CD4-positive, alpha-beta T cell treated with Interleukin-4 for 1 hour (primary cell): ENCODE measurements around the gene FREM2.

ENCODE experiments used
- DNase-seq, 2 donors: peaks; one replicate each; pipeline ENCODE4 v3.0.0-alpha.2; 2020 to 2022

The FREM2 gene

DNA sequence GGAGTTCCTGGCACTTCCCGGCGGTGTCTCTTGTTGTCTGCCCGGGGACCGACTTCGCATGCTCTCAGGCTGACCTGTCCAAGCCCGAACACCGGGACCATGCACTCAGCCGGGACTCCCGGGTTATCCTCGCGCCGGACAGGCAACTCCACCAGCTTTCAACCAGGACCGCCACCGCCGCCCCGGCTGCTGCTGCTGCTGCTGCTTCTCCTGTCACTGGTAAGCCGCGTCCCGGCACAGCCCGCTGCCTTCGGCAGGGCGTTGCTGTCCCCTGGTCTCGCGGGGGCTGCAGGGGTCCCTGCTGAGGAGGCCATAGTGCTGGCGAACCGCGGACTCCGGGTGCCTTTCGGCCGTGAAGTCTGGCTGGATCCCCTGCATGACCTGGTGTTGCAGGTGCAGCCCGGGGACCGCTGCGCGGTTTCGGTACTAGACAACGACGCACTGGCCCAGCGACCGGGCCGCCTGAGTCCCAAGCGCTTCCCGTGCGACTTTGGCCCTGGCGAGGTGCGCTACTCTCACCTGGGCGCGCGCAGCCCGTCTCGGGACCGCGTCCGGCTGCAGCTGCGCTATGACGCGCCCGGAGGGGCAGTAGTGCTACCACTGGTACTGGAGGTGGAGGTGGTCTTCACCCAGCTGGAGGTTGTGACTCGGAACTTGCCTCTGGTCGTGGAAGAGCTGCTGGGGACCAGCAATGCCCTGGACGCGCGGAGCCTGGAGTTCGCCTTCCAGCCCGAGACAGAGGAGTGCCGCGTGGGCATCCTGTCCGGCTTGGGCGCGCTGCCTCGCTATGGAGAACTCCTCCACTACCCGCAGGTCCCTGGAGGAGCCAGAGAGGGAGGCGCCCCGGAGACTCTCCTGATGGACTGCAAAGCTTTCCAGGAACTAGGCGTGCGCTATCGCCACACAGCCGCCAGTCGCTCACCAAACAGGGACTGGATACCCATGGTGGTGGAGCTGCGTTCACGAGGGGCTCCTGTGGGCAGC is 661 bp downstream of the FREM2 start:
- no peak for DNase-seq

DNA sequence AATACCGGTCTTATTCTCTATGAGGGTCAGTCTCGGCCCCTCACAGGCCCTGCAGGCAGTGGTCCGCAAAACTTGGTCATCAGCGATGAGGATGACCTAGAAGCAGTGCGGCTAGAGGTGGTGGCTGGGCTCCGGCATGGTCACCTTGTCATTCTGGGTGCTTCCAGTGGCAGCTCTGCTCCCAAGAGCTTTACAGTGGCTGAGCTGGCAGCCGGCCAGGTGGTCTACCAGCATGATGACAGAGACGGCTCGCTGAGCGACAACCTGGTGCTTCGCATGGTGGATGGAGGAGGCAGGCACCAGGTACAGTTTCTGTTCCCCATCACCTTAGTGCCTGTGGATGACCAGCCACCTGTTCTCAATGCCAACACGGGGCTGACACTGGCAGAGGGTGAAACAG is 1.8 kb downstream of the FREM2 start:
- DNase-seq = no peak

DNA sequence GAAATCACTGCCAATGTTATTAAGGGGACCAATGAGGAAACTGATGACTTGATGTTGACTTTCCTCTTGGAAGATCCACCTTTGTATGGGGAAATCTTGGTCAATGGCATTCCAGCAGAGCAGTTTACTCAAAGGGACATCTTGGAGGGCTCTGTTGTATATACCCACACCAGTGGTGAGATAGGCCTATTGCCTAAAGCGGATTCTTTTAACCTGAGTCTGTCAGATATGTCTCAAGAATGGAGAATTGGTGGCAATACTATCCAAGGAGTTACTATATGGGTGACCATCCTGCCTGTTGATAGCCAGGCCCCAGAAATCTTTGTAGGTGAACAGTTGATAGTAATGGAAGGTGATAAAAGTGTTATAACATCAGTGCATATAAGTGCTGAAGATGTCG is 3.4 kb downstream of the FREM2 start:
- DNase-seq = no peak

DNA sequence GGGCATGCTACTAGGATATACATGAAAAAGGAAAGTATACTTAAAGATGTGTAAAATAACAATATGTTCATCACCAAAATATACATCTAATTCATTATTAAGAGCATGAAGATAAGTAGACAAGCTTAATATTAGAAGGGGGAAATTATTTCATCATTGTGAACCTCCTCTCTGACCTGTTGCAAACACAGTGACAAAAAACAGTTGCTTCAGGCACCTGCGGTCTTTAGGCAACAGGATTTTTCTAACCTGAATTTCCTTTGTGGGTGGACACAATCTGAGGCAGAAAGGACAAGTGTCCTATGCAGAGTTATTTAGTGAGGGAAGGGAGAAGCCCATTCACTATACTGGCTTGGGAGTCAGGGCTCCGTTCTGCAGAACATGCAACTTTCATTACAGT is 6.3 kb downstream of the FREM2 start:
- DNase-seq = no peak

DNA sequence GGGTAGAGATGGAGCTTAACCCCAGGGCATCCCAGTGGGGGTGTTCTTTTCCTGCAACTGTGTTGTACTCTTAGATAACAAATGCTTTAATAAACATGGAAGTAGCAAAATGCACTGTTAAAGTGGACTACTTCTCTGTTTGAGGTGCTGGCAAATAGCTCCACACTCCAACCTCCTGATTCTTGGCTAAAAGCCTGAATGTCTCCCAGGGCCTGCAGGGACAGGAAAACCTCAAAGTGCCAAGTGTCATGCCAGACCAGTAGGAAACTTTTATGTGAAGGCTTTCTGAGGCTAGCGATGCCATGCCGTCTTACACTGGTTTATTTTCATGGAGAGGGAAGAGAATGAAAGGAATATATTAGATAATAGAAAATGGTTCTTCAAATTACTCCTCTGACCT is 6.8 kb downstream of the FREM2 start:
- no peak for DNase-seq

DNA sequence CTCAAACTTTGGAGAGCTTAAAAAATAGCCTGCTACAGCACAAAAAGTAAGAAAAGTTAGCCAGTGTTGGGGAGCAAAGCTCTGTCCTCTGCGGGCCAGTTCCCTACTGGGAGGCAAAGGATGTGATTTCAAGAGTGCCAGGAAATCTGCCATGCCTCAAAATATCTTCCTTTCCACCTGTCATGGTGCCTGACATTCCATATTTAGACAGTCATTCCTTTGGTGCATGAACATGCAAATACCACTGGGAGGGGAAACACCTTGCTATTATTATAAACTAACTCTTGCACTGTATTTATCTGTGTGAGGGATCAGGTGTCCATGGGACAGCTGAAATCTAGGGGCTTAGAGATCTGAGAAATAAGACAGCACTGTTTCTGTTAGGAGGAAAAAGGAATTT is 10.3 kb downstream of the FREM2 start:
- DNase-seq = no peak

DNA sequence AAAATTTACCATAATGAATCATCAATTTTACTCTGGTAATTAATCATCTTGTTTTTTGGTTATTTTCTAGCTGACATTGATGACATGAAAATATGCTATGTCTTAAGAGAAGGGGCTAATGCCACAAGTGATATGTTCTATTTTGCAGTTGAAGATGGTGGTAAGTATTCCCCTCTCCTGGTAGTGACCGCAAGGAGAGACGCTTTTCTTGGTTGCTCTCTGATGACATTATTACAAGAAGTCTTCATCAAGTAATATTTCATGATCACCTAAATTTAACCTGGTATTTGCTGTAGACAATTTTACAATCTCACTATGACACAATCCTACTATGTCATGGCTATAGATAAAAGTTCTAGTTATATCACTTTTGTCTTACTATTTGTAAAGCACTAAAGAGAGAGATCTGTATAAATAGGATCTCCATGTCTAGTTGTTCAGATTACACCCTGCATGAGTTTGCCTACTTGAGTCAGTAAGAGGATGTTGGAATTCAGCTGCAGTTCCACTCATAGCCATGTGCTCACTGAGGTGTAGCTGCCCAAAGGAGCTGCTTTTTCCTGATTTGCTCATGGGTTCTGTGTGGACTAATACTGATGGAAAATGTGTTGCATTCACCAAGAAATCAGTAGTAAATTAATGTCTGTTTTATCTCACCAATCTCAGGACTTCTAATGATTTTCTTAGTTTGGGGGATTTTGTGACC is 10.9 kb downstream of the FREM2 start:
- DNase-seq = no peak

DNA sequence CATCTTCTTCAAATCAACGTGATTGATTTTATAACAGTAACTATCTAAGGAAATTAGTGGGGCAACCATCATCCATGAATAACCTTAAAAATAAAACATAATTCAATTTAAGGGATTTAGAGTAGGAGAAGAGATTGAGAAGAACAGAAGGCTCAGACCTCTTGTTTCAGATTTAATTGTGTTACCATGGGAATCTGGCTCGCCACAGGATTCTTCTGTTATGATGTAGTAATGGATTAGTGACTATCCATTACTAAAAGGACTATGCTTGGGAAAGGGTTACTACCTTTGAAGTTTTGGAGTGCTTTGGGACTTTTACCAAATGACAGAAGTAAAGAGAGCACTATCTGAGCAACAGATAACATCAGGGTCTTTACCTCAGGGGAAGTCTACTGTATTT is 13.2 kb downstream of the FREM2 start:
- DNase-seq = no peak

DNA sequence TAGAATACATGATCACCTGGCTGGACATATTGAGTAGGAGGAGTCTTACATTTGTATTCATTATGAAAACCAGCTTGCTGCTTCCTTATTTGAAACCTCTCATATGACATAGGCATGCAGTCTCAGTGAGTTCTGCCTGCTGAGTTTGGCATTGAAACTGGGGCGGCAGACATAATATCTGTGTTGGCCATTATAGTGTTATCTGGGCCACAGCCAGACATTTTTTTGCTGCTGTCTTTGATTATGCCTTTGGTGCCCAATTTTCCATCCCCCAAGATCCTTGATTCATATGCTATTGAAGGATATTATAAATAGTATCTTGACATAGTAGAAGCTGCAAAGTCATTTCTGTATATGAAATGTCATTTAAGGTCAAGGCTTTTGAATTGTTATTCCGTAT is 15.8 kb downstream of the FREM2 start:
- no peak for DNase-seq

DNA sequence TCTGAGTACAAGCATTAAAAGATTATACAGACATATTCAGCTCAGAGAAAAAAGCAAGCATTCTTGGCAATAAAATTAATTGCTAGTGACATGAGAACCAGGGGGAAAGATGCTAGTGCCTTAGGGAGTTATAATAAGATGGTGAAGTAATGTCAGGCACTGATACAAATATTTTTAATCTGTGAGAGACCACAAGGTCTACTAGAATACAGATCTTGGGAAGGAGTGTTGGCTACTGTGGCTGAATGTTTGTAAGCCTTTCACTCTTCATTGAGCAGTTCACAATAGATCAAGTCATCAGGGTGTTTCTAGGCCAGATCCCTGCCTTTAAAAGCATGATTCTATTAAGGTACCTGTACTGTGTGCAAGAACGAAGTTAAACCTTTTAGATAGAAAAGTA is 16.4 kb downstream of the FREM2 start:
- DNase-seq = no peak

DNA sequence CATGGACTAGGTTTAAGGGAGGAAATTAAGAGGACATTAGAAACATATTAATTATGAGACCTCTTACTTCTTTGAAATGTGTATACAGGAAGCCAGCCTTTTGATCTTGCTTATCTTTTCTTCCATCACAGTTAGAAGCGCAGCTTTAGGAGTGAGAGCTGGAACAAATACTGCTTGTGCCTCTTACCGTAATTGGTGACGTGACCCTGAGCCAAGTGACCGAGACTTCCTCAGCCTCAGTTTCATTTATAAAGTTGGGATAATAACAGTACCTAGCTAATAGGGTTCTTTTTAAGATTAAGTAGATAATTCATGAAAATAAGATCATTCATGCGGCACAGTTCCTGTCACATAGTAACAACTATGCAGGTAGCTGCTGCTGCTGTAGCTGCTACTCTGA is 18.5 kb downstream of the FREM2 start:
- no peak for DNase-seq

DNA sequence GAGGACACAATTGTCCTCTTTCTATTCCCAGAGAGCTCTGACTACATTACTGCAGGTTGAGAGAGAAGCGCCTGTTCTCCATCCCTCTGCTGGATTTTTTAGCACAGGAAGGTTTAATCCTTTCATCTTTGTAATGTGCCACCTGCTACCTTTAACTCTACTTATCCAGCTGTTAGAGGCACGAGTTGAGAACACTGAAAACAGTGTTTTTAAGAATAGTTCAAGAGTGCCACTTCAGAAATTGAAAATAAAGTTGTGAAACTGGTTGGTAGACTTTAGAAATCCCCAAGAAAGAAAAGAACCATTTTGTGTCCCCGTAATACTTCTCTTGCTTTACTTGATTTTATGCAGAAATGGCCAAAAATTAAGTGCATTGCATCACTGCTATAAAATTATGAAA is 20.6 kb downstream of the FREM2 start:
- DNase-seq = no peak

DNA sequence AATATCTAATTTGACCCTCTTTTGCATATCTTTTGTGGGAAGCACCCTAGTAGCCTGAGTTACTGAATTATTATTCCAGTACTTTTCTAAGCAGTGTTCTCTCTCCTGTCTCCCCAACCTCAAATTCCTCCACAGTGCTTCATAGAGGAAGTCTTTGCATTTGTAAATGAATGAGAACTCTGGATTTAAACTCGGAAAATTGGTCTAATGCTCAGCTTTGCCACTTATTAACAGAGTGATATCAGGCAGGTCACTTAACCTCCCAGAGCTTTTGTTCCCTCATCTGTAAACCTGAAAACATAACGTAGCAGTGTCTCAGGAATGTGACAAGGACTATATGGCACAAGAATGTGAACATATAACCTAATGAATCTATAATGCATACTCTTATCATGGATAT is 26.2 kb downstream of the FREM2 start:
- DNase-seq = no peak

DNA sequence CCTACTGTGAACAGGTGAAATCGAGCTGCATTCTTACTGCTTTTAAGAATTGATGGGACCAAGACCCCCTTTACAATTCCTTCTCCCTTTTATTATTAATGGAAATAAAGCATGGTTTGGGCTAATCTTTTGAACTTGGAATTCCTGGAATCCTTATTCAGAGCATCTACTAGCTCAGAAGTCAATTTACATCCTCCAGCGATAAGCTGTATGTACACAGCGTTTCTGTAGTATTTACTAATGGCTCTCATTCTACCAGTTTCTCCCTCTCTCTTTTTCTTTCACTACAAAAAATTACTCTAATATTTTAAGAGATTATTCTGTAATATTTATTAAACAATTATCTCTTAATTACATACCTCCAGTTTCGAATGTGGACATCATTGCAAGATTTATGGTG is 31.5 kb downstream of the FREM2 start:
- no peak for DNase-seq

DNA sequence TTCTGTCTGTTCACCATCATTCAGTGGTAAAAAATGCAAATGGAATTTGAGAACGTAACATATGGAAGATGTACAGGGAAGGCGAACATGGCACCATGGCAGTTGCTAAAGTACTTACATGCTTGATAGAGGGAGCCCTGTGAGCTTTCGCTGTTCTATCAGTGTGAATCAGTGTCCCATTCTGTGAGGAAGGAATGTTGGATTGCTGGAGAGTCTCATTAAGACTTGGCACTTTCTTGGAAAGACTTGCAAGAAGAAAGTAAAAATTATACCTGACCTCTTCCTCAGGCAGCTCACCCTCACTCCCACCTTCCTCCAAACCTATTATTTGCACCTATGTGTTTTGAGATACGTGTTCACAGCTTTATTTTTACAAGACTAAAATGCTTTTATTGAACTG is 43.5 kb downstream of the FREM2 start:
- DNase-seq = no peak

DNA sequence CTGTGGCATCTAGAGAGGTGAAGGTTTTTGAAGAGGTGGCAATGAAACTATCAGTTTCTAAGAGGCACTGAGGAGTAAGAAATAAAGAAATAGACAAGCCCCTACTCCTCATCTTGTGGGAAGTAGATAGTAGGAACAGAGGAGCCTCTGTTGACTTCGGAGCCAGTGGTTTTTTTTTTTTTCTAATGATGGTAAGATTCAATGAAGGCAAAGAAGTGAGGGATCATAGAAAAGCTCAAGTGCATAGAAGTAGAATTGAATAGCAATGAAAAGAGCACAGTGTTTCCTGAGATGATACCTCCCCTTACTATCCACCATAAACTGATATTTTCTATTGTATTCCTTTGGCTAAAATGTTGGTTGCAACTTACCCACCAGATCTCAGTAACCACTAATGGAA is 46.3 kb downstream of the FREM2 start:
- DNase-seq = no peak

DNA sequence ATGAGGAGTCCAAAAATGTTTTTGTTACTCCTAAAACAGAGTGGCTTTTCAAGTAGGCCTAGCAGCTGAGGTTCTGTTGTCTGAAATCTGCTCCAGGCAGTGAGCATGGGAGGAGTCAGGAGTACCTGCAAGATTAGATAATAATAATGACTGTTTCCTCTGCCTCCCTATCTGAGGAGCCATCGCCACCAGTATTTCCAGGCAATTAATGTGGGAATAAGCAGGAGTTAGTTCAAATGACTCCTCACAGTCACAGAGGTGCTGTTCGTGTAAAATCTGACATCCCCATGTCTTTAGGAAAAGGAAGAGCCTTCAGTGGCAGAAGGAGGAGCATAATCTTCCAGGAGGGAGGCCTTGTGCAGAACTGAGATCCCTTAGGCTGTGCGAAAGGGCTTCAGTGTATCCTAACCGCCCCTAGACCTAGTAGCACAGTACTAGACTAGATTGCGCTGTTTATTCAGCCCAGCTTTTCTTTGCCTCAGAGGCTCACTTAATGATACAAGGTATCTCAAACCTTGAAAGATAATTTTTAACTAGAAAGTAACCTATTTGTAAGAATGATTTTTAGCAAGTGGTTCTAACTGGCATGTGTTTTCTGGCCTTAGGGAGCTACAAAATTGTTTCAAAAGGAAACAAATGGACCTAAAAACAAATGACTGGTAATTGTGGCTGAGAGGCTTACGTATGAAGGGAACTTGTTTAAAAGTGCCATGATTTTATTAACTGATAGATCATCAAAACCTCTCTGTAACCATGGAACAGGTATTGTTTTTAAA is 49.0 kb downstream of the FREM2 start:
- DNase-seq = no peak

DNA sequence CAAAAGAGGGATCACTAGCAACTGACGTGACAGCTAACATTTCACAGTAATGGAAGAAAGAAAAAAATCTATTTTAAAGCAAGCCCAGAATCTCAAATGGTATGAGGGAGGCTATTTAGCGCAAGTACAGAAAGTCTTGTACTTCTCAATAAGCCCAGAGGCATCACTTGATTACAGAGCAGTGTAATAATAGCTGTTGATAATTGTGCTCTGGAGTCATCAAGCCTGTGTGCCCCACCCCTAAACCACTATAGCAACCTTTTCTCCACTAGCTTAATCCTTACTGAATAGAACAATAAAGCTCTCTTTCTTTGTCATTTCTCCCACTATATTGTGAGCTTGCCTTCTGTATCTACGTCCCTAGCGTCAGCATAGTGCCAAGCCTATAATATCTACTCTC is 56.6 kb downstream of the FREM2 start:
- DNase-seq = no peak

DNA sequence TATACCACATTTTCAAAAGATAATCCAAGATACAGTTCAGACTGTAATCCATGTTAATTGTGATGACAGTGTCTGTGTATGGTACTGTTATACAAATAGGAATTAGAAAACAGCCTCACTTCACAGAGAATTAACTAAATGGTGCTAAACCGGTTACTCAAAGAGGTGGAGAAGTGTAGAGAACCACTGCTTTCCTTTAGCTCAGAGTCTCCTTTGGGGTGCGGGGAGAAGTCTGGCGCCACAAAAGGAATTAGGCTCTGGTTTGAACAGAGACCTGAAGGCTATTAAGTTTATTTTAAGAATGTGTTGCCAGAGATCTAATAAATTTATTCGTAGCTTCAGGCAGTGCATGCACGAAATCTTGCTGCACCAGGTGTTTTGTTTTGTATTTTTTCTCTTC is 65.8 kb downstream of the FREM2 start:
- no peak for DNase-seq

DNA sequence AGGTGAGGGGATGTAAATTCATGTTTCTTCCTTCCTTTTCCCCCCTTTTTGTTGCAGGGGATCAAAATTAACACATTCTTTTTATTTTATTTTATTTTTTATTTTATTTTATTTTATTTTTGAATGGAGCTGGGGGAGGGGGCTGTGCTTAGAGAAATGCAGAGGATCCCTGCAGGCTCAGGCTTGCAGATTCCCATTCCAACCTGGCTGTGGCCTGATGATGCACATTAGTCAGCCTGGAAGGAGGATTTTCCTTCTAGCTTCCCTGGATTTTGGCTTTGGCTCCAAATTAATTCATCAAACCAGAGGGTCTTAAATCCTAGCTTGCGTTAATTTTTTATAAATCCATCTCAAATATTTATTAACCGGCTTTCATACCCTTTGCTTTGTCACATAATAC is 67.0 kb downstream of the FREM2 start:
- no peak for DNase-seq

DNA sequence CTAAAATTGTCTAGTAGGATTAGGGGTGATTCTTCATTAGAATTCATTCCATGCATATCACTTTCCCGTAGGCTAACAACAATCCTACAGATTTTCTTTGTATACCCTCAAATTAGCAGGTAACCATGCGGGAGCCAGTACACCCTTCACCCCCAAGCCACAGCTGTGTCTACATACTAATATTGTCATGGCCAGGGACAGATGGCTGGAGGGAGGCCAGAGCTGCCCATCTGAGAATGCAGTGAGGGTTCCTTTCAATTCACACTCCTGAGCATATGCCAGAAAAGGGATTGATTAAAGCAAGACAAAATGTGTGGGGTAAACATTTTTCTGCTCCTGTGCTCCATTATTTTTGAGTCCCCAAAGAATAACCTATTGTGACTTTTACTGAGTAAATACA is 68.9 kb downstream of the FREM2 start:
- no peak for DNase-seq

DNA sequence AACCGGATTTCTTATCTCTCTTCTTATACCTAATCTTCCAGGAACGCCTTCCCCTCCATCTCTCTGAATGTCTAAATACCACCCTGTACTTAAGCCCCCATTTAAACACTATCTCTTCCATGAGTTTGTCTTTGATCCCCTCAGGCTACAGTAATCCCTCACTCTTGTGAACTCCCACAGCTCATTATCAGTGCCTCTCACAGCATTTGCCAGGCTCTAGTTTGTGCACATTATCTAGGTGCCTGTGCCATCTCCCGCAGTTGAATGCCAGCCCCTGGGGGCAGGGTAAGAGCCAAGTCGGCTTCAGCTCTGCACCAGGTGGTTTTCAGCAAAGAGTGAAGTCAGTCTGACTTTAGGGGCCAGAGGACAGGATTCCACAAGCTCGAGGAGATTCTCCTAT is 71.4 kb downstream of the FREM2 start:
- DNase-seq = no peak

DNA sequence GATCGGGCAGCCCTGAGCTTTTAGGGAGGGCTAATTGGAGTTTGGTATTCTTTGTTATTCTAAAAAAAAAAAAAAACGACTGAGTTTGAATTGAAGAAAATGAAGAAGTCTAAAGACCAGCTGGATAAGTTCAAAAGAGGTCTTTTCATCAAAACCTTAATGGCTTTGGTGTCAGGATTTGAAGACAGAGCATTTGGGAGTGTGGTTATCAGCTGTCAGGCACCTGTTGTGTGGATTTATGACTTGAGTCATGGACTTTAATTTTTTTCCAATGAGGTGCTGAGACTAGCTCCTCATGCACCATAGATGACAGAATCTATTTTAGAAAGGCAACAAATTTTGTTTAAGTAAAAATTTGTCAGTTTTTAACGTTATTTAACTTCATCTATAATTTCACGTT is 72.5 kb downstream of the FREM2 start:
- DNase-seq = no peak
